NK-92 (cell line): ENCODE data around the gene SCAANT1.

Experiments used
- DNase-seq: peaks from one replicate; lab custom pipeline; 2025; ENCODE audit not compliant: unreplicated experiment; lab: John Stamatoyannopoulos, UW

Gene SCAANT1

DNA sequence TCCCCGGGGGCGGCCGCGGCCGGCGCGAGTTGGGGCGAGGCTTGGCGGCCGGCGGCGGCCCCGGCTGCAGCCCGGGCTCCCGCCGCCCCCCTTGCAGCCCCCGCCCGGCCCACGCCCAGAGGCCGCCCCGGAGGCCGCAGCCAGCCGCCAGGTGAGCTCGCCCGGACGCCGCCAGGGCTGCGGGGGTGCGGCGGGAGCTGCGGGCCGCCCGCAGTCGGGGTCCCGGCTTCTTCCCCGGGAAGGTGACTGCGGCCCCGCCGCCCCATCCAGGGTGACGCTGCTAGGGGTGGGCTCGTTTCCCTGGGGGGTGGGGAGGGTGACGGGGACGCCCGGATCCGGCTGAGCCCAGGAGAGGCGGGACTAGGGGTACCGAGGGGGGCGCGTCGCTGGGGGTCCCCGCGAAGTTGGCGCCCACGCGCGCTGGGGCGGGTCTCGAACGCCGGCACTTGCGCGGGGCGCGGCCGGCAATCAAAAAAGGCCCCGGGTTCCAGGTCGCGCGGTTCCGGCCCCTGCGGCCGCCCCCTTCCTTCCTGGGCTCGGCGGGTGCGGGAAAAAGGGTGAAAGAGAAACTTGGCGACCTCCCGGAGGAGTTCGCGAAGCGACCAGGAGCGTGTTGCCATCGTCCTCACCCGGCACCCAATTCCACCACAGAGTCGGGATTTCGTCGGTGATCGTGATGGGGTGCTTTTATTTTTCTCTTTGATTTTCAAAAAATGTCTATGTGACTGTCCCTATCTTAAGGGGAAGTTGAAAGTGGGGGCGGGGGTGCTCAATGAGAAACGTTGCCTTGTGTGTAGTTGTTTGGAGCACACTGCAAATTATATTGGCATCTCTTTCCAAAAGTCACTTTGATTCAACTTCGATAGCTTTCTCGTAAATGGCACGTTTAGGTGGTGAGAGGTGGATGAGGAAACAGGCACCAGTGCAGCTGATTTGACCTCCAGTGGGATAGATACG lies 47.9 kb downstream of the SCAANT1 start:
- no peak for DNase-seq

GRCh38 chr3:63863150-63864007 lies 48.8 kb downstream of the SCAANT1 start, which contains the start of the genes ATXN7 and THOC7:
Gene ATXN7, plus strand, starts transcription at chr3:63863867. Its CDS starts 48,732 bp downstream, at chr3:63912599.
Gene THOC7, minus strand, starts transcription at chr3:63863805. Its CDS starts 15 bp downstream, at chr3:63863790.
- no peak for DNase-seq

GRCh38 chr3:63862804-63863149 lies 49.4 kb downstream of the SCAANT1 start:
- no peak for DNase-seq
